Measurements from ENCODE around the gene ITGA2B. TPM values are rescaled to one million over a fixed set of nuclear protein-coding genes. Genes with fewer than 3 reads are reported as not detected.

Gene ITGA2B
- total and polyA plus RNA-seq, 2 of the 4 experiments (the other 2 are of a cell fraction): under 0.01 to 0.26 TPM

DNA sequence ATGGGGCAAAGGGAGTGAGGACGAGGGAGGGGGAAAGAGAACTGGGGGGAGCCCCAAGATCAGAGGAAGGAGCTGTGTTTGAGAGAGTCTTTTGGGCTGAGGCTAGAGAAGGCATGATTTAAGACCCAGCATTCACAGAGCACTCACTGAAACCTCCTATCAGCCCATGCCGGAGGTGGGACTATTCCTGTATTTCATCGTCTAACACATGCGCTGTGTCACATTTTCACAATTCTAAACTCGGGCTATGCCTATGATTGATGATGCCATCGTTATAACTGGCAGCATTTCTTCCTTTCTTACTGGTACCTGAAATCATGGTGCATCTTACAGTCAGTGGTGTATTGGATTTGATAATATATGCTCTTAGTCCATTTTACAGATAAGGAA lies 29.3 kb downstream of the ITGA2B start:
- peaks cover 2% of the 10 kb centered on the region; the same call in 1 of the 2 replicates for H3K27me3 ChIP-seq (ENCODE audit: control insufficient read depth, insufficient read depth, low read length)
- in situ Hi-C loops (cut with MboI; ENCODE audit: low sequenced_read_pairs): no loop called here
- peaks cover 4 to 28% of the 10 kb centered on the region in 2 experiments; a peak in 2 of 4 replicates for H3K79me1 ChIP-seq (ENCODE audit: low read depth in 1 of 2, low read length in 2 of 2)
- no peak overlapping the region for H4K8ac ChIP-seq (ENCODE audit: low read depth in 2 of 2, low read length in 2 of 2)
- H3K27ac ChIP-seq (ENCODE audit: insufficient read depth, low read length): no peak overlapping the region
- intact Hi-C loops (cut with micrococcal nuclease): loop anchor here (1.0 kb wide), 1 partner anchor 163 kb away; no protein-coding TSS in a partner anchor
- no peak overlapping the region for H3K4ac ChIP-seq (ENCODE audit: low read depth, low read length)
- H2AFZ ChIP-seq (replicated peaks; ENCODE audit: low read length, poor library complexity): no peak overlapping the region
- H3K4me2 ChIP-seq (ENCODE audit: low read depth, low read length): no peak overlapping the region
- no TSS peak for BruUV-seq (replicated peaks)
- H3K23ac ChIP-seq (ENCODE audit: low read depth, low read length): no peak overlapping the region
- WGBS, 2 experiments (ENCODE audit: extremely low coverage in 2 of 2, insufficient read length in 1 of 2): no CpG with 5 or more reads among the region's 6 CpGs
- H3K4me1 ChIP-seq (ENCODE audit: control insufficient read depth, insufficient read depth, low read length): peaks cover 15% of the 10 kb centered on the region
- POLR2A ChIA-PET (ENCODE audit: unreplicated experiment): no interaction called here
- CTCF ChIA-PET: no interaction called here
- H3K14ac ChIP-seq (replicated peaks; ENCODE audit: low read depth, low read length): no peak overlapping the region
- peaks cover 8% of the 10 kb centered on the region; the same call in 1 of the 2 replicates for H3K9me1 ChIP-seq (ENCODE audit: insufficient read depth, low read length)
- H4K91ac ChIP-seq (ENCODE audit: insufficient read depth, low read depth, low read length): no peak overlapping the region
- no peak overlapping the region for H2BK5ac ChIP-seq (ENCODE audit: low read depth, low read length, poor library complexity, severe bottlenecking)
- no peaks in the 10 kb centered on the region for H3K9me3 ChIP-seq (ENCODE audit: control insufficient read depth, insufficient read depth, low read length)
- TF ChIP-seq, protein P1, sequence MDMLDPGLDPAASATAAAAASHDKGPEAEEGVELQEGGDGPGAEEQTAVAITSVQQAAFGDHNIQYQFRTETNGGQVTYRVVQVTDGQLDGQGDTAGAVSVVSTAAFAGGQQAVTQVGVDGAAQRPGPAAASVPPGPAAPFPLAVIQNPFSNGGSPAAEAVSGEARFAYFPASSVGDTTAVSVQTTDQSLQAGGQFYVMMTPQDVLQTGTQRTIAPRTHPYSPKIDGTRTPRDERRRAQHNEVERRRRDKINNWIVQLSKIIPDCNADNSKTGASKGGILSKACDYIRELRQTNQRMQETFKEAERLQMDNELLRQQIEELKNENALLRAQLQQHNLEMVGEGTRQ (IDR thresholded peaks at IDR 0.05; ENCODE audit: low read depth, low read length): no peak
- TF ChIP-seq MAZ (IDR thresholded peaks at IDR 0.05; ENCODE audit: borderline replicate concordance, low read depth, low read length) (no peak), RCOR1 (IDR thresholded peaks at IDR 0.05; ENCODE audit: insufficient replicate concordance, low read length) (no peak)
- dilution Hi-C loops (cut with HindIII; ENCODE audit: low sequenced_read_pairs, unreplicated experiment): no loop called here
- DNase-seq (no peak), ATAC-seq (ENCODE audit: low read depth) (no peak)
- H3K56ac ChIP-seq (ENCODE audit: extremely low read depth, insufficient read depth, low read length): no peak overlapping the region
- no peak overlapping the region for H3K4me3 ChIP-seq (ENCODE audit: insufficient read depth, low read depth, low read length)
- H4K5ac ChIP-seq (ENCODE audit: low read depth, low read length): no peak overlapping the region
- H4K20me1 ChIP-seq (ENCODE audit: insufficient read depth, low read length): peaks cover 11% of the 10 kb centered on the region
- no peak overlapping the region for H2AK5ac ChIP-seq (ENCODE audit: low read depth, low read length)
- H3K36me3 ChIP-seq (ENCODE audit: control insufficient read depth, insufficient read depth, low read length): peaks cover 10% of the 10 kb centered on the region; the same call in 1 of the 2 replicates
- no peak overlapping the region for H3K18ac ChIP-seq (ENCODE audit: low read depth, low read length)
- H2BK20ac ChIP-seq (ENCODE audit: low read depth, low read length): no peak overlapping the region
- H2AK9ac ChIP-seq (replicated peaks; ENCODE audit: low read depth, low read length, poor library complexity): no peak overlapping the region
- H3K9ac ChIP-seq (ENCODE audit: low read depth, low read length): no peak overlapping the region
- H2BK120ac ChIP-seq (ENCODE audit: low read depth, low read length): no peak overlapping the region
- H2BK15ac ChIP-seq (ENCODE audit: low read depth, low read length): no peak overlapping the region
